ENCODE measurements around the gene TSPAN18.

TSPAN18 gene

DNA sequence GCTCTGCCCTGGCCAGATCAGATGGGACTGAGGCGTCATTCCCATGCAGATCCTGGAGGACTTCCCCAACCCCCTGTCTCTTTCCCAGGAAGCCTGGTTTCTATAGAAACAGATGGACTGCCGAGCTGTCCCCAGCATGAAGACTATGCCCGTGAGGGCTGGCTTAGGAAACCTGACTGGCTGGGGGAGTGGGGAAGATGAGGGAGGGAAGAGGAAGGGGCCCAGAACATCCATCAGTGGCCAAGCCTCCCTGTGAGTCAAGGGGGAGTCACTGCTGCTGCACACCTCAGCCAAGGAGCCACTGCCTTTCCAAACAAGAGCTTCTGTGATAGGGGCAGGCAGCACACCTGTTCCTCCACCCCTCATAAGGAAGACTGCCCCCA lies 218.1 kb downstream of the TSPAN18 start:
- H3K18ac ChIP-seq (ENCODE audit: low read length) = no peak overlapping the region
- no peak overlapping the region for H2BK12ac ChIP-seq (ENCODE audit: low read length)
- H3K27me3 ChIP-seq (ENCODE audit: insufficient read depth, low read length) = no peaks in the 10 kb centered on the region
- H2AFZ ChIP-seq (ENCODE audit: insufficient read depth, low read length, poor library complexity) = no peak overlapping the region
- no peaks in the 10 kb centered on the region for H3K79me1 ChIP-seq (ENCODE audit: low read length)
- H2AK5ac ChIP-seq (ENCODE audit: low read length) = no peak overlapping the region
- no peak overlapping the region for H3K4ac ChIP-seq (ENCODE audit: low read depth, low read length)
- no peak overlapping the region for H3K4me2 ChIP-seq (ENCODE audit: low read length)
- H2BK120ac ChIP-seq (ENCODE audit: insufficient read depth, low read length, poor library complexity) = no peak overlapping the region
- no peak overlapping the region for H3K14ac ChIP-seq (ENCODE audit: low read length)
- H3K79me2 ChIP-seq (ENCODE audit: control insufficient read depth, insufficient read depth, low read length, poor library complexity) = no peaks in the 10 kb centered on the region
- H4K12ac ChIP-seq (ENCODE audit: low read depth, low read length) = no peak overlapping the region
- no peak overlapping the region for H4K91ac ChIP-seq (ENCODE audit: low read depth, low read length)
- no peak overlapping the region for H3K4me3 ChIP-seq (ENCODE audit: low read depth, low read length)
- no CpG with 5 or more reads among the region's 3 CpGs for WGBS (ENCODE audit: extremely low coverage, insufficient coverage, insufficient read length)
- no peak overlapping the region for H3K9ac ChIP-seq (ENCODE audit: low read length)
- H3K23ac ChIP-seq (ENCODE audit: low read length) = no peak overlapping the region
- H3K4me1 ChIP-seq (ENCODE audit: control insufficient read depth in 1 of 2, insufficient read depth in 2 of 2, low read length in 2 of 2) = no peaks in the 10 kb centered on the region
- H3K36me3 ChIP-seq (ENCODE audit: control insufficient read depth in 1 of 2, insufficient read depth in 2 of 2, low read length in 2 of 2) = peaks cover 0 to 2% of the 10 kb centered on the region in 2 experiments
- H2BK5ac ChIP-seq (ENCODE audit: low read depth, low read length, poor library complexity) = no peak overlapping the region
- H3K27ac ChIP-seq (ENCODE audit: low read depth, low read length) = no peak overlapping the region
- H4K8ac ChIP-seq (ENCODE audit: low read depth, low read length) = no peak overlapping the region
- H3K9me3 ChIP-seq (ENCODE audit: insufficient read depth, low read depth, low read length) = peaks cover 5% of the 10 kb centered on the region
- DNase-seq = no peak

DNA sequence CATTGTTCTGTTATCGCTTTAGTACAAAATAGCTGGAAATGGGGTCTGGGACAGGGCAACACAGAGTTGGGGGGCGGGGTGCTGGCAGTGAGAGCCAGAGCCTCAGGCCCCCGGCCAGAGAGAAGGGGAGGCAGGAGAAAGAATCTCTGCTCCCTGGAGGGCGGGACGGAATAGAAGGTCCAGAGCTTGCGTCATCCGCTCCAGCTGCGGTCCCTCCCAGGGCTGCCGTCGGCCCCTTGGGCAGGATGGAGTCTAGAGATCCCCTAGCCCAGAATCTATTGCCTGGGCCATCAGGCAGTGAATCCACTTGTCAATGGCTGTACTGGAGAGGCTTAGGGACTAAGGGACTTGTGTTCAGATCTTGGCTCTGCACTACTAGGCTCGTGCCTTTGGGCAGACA lies 218.9 kb downstream of the TSPAN18 start:
- H3K4me3 ChIP-seq (ENCODE audit: low read depth, low read length) = no peak overlapping the region
- H3K9ac ChIP-seq (ENCODE audit: low read length) = no peak overlapping the region
- no peak overlapping the region for H2AK5ac ChIP-seq (ENCODE audit: low read length)
- H3K27ac ChIP-seq (ENCODE audit: low read depth, low read length) = no peak overlapping the region
- H2BK120ac ChIP-seq (ENCODE audit: insufficient read depth, low read length, poor library complexity) = no peak overlapping the region
- H4K8ac ChIP-seq (ENCODE audit: low read depth, low read length) = no peak overlapping the region
- H2BK5ac ChIP-seq (ENCODE audit: low read depth, low read length, poor library complexity) = no peak overlapping the region
- no peak overlapping the region for H3K4me2 ChIP-seq (ENCODE audit: low read length)
- no peak overlapping the region for H3K23ac ChIP-seq (ENCODE audit: low read length)
- H3K27me3 ChIP-seq (ENCODE audit: insufficient read depth, low read length) = no peaks in the 10 kb centered on the region
- peaks cover 7% of the 10 kb centered on the region for H3K79me1 ChIP-seq (ENCODE audit: low read length)
- DNase-seq = no peak
- H3K9me3 ChIP-seq (ENCODE audit: insufficient read depth, low read depth, low read length) = peaks cover 5% of the 10 kb centered on the region
- no peak overlapping the region for H2BK12ac ChIP-seq (ENCODE audit: low read length)
- no peak overlapping the region for H3K14ac ChIP-seq (ENCODE audit: low read length)
- WGBS (ENCODE audit: extremely low coverage, insufficient coverage, insufficient read length) = no CpG with 5 or more reads among the region's 11 CpGs
- no peak overlapping the region for H4K91ac ChIP-seq (ENCODE audit: low read depth, low read length)
- no peak overlapping the region for H2AFZ ChIP-seq (ENCODE audit: insufficient read depth, low read length, poor library complexity)
- H3K36me3 ChIP-seq (ENCODE audit: control insufficient read depth in 1 of 2, insufficient read depth in 2 of 2, low read length in 2 of 2) = peaks cover 0 to 2% of the 10 kb centered on the region in 2 experiments
- H4K12ac ChIP-seq (ENCODE audit: low read depth, low read length) = no peak overlapping the region
- H3K79me2 ChIP-seq (ENCODE audit: control insufficient read depth, insufficient read depth, low read length, poor library complexity) = peaks cover 5% of the 10 kb centered on the region
- H3K4ac ChIP-seq (ENCODE audit: low read depth, low read length) = no peak overlapping the region
- H3K4me1 ChIP-seq (ENCODE audit: control insufficient read depth in 1 of 2, insufficient read depth in 2 of 2, low read length in 2 of 2) = no peaks in the 10 kb centered on the region
- no peak overlapping the region for H3K18ac ChIP-seq (ENCODE audit: low read length)

DNA sequence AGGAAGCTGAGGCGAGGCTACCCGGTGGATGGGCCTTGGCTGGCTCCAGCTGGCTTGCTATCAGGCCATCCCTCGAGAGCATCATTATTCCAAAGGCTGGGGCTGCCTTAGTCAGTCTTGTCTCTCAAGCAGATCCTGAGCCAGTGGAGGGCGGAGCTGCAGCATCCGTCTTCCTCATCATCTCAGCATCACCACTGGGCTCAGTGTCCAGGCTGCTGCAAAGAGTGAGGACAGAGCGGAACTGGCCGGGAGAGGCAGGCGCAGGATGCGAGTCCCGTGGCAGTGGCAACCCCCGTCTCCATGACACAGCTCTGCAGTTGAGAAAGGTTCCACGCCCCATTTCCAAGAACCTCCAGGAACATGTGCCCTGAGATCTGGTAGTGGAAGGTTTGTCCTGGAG lies 219.5 kb downstream of the TSPAN18 start:
- Histone ChIP-seq H3K18ac (ENCODE audit: low read length) (no peak overlapping the region), H2AFZ (ENCODE audit: insufficient read depth, low read length, poor library complexity) (no peak overlapping the region), H2BK120ac (ENCODE audit: insufficient read depth, low read length, poor library complexity) (no peak overlapping the region), H3K79me2 (ENCODE audit: control insufficient read depth, insufficient read depth, low read length, poor library complexity) (peaks cover 5% of the 10 kb centered on the region), H3K27me3 (ENCODE audit: insufficient read depth, low read length) (no peaks in the 10 kb centered on the region), H4K12ac (ENCODE audit: low read depth, low read length) (no peak overlapping the region), H2BK12ac (ENCODE audit: low read length) (no peak overlapping the region), H3K4ac (ENCODE audit: low read depth, low read length) (no peak overlapping the region), H3K9me3 (ENCODE audit: insufficient read depth, low read depth, low read length) (peaks cover 5% of the 10 kb centered on the region), H3K79me1 (ENCODE audit: low read length) (peaks cover 7% of the 10 kb centered on the region), H2BK5ac (ENCODE audit: low read depth, low read length, poor library complexity) (no peak overlapping the region), H3K14ac (ENCODE audit: low read length) (no peak overlapping the region), H2AK5ac (ENCODE audit: low read length) (no peak overlapping the region), H3K9ac (ENCODE audit: low read length) (no peak overlapping the region), H3K4me2 (ENCODE audit: low read length) (no peak overlapping the region), H4K91ac (ENCODE audit: low read depth, low read length) (no peak overlapping the region), H3K36me3 (ENCODE audit: control insufficient read depth in 1 of 2, insufficient read depth in 2 of 2, low read length in 2 of 2) (peaks cover 0 to 2% of the 10 kb centered on the region in 2 experiments), H4K8ac (ENCODE audit: low read depth, low read length) (no peak overlapping the region), H3K27ac (ENCODE audit: low read depth, low read length) (no peak overlapping the region), H3K4me3 (ENCODE audit: low read depth, low read length) (no peak overlapping the region), H3K23ac (ENCODE audit: low read length) (no peak overlapping the region), H3K4me1 (ENCODE audit: control insufficient read depth in 1 of 2, insufficient read depth in 2 of 2, low read length in 2 of 2) (no peaks in the 10 kb centered on the region)
- WGBS (ENCODE audit: extremely low coverage, insufficient coverage, insufficient read length) = no CpG with 5 or more reads among the region's 12 CpGs
- no peak for DNase-seq

DNA sequence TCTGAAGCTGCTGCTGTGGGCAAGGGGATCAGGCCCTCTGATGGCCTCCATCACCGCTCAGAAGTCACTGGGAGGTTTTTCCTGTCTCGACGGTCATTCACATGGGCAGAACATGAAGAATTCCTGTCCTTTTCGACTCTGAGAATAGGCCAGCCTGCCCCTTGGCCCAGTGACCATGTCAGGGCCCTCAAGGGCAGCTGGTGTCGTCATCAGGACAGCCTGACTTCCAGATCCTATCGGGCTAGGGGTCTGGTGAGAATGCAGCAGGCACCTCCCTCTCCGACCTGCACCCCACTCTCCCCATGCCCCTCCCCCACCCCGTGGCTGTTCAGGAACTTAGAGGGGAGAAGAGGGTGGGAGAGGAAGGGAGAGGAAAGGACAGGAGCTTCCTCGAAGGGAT lies 220.4 kb downstream of the TSPAN18 start:
- WGBS (ENCODE audit: extremely low coverage, insufficient coverage, insufficient read length) = no CpG with 5 or more reads among the region's 9 CpGs
- Histone ChIP-seq H3K23ac (ENCODE audit: low read length) (no peak overlapping the region), H3K79me2 (ENCODE audit: control insufficient read depth, insufficient read depth, low read length, poor library complexity) (peaks cover 5% of the 10 kb centered on the region), H3K4me3 (ENCODE audit: low read depth, low read length) (no peak overlapping the region), H3K79me1 (ENCODE audit: low read length) (peaks cover 7% of the 10 kb centered on the region), H3K4me2 (ENCODE audit: low read length) (no peak overlapping the region), H3K9ac (ENCODE audit: low read length) (no peak overlapping the region), H3K4ac (ENCODE audit: low read depth, low read length) (no peak overlapping the region), H4K12ac (ENCODE audit: low read depth, low read length) (no peak overlapping the region), H3K36me3 (ENCODE audit: control insufficient read depth in 1 of 2, insufficient read depth in 2 of 2, low read length in 2 of 2) (peaks cover 0 to 2% of the 10 kb centered on the region in 2 experiments), H4K91ac (ENCODE audit: low read depth, low read length) (no peak overlapping the region), H3K9me3 (ENCODE audit: insufficient read depth, low read depth, low read length) (peaks cover under 1% of the 10 kb centered on the region), H3K27me3 (ENCODE audit: insufficient read depth, low read length) (no peaks in the 10 kb centered on the region), H4K8ac (ENCODE audit: low read depth, low read length) (no peak overlapping the region), H2BK120ac (ENCODE audit: insufficient read depth, low read length, poor library complexity) (no peak overlapping the region), H2AFZ (ENCODE audit: insufficient read depth, low read length, poor library complexity) (no peak overlapping the region), H2BK5ac (ENCODE audit: low read depth, low read length, poor library complexity) (no peak overlapping the region), H2AK5ac (ENCODE audit: low read length) (no peak overlapping the region), H3K27ac (ENCODE audit: low read depth, low read length) (no peak overlapping the region), H3K14ac (ENCODE audit: low read length) (no peak overlapping the region), H3K18ac (ENCODE audit: low read length) (no peak overlapping the region), H3K4me1 (ENCODE audit: control insufficient read depth in 1 of 2, insufficient read depth in 2 of 2, low read length in 2 of 2) (peaks cover 0 to under 1% of the 10 kb centered on the region in 2 experiments), H2BK12ac (ENCODE audit: low read length) (no peak overlapping the region)
- DNase-seq = peak; percentile 54 to 55
